PC-3 (cell line): Measurements from ENCODE around the gene YTHDC1.

ENCODE experiments used
- EZH2 ChIP-seq: fragments of 300-600 bp; sonication (generic); IDR thresholded peaks from one replicate; pipeline ENCODE4 v1.6.1; 2017; ENCODE audit warnings: antibody characterized with exemption, mild to moderate bottlenecking, low read length; ENCODE audit not compliant: unreplicated experiment
- TF ChIP-seq, protein P1 (sequence below): fragments of 300-600 bp; sonication (generic); conservative IDR thresholded peaks from 2 replicates; pipeline ENCODE4 v1.5.1; 2017; ENCODE audit warnings: antibody characterized with exemption, low read depth, mild to moderate bottlenecking, low read length

DNA sequence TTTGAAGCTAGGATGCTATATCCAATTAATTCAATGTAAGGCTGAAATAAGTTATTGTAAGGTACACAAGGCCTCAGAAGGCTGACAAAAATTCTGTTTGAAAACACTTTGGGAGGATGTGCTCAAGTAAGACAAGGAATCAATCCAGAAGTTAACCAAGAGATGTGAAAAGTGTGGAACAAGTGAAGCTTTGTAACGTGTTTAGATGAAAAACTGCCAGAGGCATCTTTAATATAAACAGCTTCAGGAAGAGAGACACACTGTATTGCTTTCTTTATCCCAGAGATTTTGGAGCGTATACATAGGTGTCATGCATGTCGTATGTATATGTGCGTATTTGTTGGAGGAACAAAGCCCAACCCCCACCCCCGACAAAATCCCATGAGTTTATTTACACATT lies 28.3 kb upstream of the YTHDC1 start:
- TF ChIP-seq, protein P1, sequence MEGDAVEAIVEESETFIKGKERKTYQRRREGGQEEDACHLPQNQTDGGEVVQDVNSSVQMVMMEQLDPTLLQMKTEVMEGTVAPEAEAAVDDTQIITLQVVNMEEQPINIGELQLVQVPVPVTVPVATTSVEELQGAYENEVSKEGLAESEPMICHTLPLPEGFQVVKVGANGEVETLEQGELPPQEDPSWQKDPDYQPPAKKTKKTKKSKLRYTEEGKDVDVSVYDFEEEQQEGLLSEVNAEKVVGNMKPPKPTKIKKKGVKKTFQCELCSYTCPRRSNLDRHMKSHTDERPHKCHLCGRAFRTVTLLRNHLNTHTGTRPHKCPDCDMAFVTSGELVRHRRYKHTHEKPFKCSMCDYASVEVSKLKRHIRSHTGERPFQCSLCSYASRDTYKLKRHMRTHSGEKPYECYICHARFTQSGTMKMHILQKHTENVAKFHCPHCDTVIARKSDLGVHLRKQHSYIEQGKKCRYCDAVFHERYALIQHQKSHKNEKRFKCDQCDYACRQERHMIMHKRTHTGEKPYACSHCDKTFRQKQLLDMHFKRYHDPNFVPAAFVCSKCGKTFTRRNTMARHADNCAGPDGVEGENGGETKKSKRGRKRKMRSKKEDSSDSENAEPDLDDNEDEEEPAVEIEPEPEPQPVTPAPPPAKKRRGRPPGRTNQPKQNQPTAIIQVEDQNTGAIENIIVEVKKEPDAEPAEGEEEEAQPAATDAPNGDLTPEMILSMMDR = no peak
- no peak for TF ChIP-seq EZH2
